ENCODE results near the gene SH2D7. TPM values are rescaled to one million over a fixed set of nuclear protein-coding genes. Genes with fewer than 3 reads are reported as not detected.
A peak's percentile ranks its signal among the peaks of the same experiment; 100 is the strongest.
"Not testable (repeated sequence)": the region's sequence is repeated elsewhere in the genome, so short reads cannot be mapped to it uniquely, and the experiment has no call there.

SH2D7 gene
- total RNA-seq, 2 donors from 2014 or later: not detected

DNA sequence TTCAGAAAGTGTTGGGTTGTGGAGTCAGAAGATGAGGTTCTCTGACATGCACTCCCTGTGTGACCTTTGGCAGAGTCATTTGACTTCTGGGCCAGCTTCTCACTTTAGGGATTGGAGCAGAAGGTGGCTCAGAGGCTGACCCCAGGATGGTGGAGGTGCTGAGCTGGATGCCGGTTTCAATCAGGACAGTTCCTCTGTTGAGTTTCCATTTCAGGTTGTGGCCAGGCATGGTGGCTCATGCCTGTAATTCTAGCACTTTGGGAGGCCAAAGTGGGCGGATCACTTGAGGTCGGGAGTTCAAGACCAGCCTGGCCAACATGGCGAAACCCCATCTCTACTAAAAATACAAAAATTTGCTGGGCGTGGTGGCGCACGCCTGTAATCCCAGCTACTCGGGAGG lies 58.7 kb downstream of the SH2D7 start:
- H3K36me3 Mint-ChIP-seq (ENCODE audit: low read depth); H3K27me3 Mint-ChIP-seq; ATAC-seq; H3K9me3 ChIP-seq (ENCODE audit: control insufficient read depth, low read length, poor library complexity, severe bottlenecking); DNase-seq: not testable (repeated sequence)
- Mint-ChIP-seq H3K4me3 (peak overlapping the region; percentile 43), H3K4me1 (peaks cover 28% of the 10 kb centered on the region), H3K27ac (peak overlapping the region; percentile 82)

Other genes starting within 250 kb of the SH2D7 start
- 100 to 1,000 TPM in 1 of 2 donors, 10 to 100 TPM in 1; 91.0 to 130 TPM for gene TBC1D2B, start 14.8 kb upstream of the SH2D7 start, total RNA-seq
- under 1 TPM; 0.63 to 0.65 TPM for gene CIB2, start 38.9 kb downstream of the SH2D7 start, total RNA-seq
- gene IDH3A, start 56.8 kb downstream of the SH2D7 start, total RNA-seq: 10 to 100 TPM; 37.8 to 51.2 TPM
- gene ACSBG1, start 142.0 kb downstream of the SH2D7 start, total RNA-seq: 1 to 10 TPM in 1 of 2 donors, under 1 TPM in 1; 0.05 to 1.1 TPM
- 10 to 100 TPM; 28.0 to 30.3 TPM for gene DNAJA4, start 172.0 kb downstream of the SH2D7 start, total RNA-seq
- 10 to 100 TPM; 24.3 to 24.4 TPM for gene SKIC8, start 207.0 kb downstream of the SH2D7 start, total RNA-seq
- gene CRABP1, start 247.8 kb downstream of the SH2D7 start, total RNA-seq: not detected